IMR-90 (cell line): ENCODE data around the gene CYP2E1.

Experiments
- BHLHE40 ChIP-seq: fragments of 150-350 bp; IDR thresholded peaks from 2 replicates; pipeline ENCODE4 v1.6.1; 2016; ENCODE audit warnings: mild to moderate bottlenecking, low read depth, low read length
- CEBPB ChIP-seq: IDR thresholded peaks from 2 replicates; pipeline ENCODE4 v1.6.1; 2012; ENCODE audit warnings: low read depth, low read length, improper control_type of control experiment
- CTCF ChIP-seq: conservative IDR thresholded peaks from 2 replicates; pipeline ENCODE4 v1.5.1; 2012; ENCODE audit warnings: mild to moderate bottlenecking, low read depth, low read length, improper control_type of control experiment
- FOS ChIP-seq: fragments of 150-350 bp; IDR thresholded peaks from 2 replicates; pipeline ENCODE4 v1.6.1; 2016; ENCODE audit warnings: low read depth, low read length
- MXI1 ChIP-seq: IDR thresholded peaks from 2 replicates; pipeline ENCODE4 v1.6.1; 2012; ENCODE audit warnings: low read depth, mild to moderate bottlenecking, low read length, moderate library complexity, borderline replicate concordance
- NFE2L2 ChIP-seq: fragments of 150-350 bp; IDR thresholded peaks from 2 replicates; pipeline ENCODE4 v1.6.1; 2016; ENCODE audit warnings: low read depth, mild to moderate bottlenecking, low read length
- POLR2A ChIP-seq: IDR thresholded peaks from 2 replicates; pipeline ENCODE4 v1.6.1; 2012; ENCODE audit warnings: mild to moderate bottlenecking, low read depth, low read length
- RAD21 ChIP-seq: IDR thresholded peaks from 2 replicates; pipeline ENCODE4 v1.6.1; 2012; ENCODE audit warnings: low read length, improper control_type of control experiment

GRCh38 chr10:133481657-133482056 is 45.5 kb upstream of the CYP2E1 start:
- TF ChIP-seq CEBPB: no peak
- no peak for TF ChIP-seq MXI1
- no peak for TF ChIP-seq POLR2A
- TF ChIP-seq NFE2L2: no peak
- no peak for TF ChIP-seq BHLHE40
- TF ChIP-seq CTCF: no peak
- TF ChIP-seq RAD21: no peak
- no peak for TF ChIP-seq FOS
